ENCODE measurements around the gene MBD5. TPM values are rescaled to one million over a fixed set of nuclear protein-coding genes. Genes with fewer than 3 reads are reported as not detected.

The MBD5 gene
- total and polyA plus RNA-seq, 11 donors, result 6.8 to 44.4 (median 24.9) TPM

- intact Hi-C loops (cut with DNase I), result no loop called here
- Histone ChIP-seq H3K4me1 (peaks cover 0 to 9% (median 0%) of the 10 kb centered on the region in 12 donors), H3K9me3 (no peaks in the 10 kb centered on the region), H3K27ac (no peak overlapping the region), H3K4me3 (no peak overlapping the region), H3K27me3 (no peaks in the 10 kb centered on the region), H3K36me3 (no peaks in the 10 kb centered on the region)
- ATAC-seq (no peak), DNase-seq (no peak)
- no peak for TF ChIP-seq CTCF (IDR thresholded peaks at IDR 0.05)
- no peak for TF ChIP-seq POLR2A (IDR thresholded peaks at IDR 0.05)
- WGBS, 4 donors, result 75 to 94% (median 84%) methylated on average over 1 of the region's 1 CpG
Observed at GRCh38 chr2:148524519-148524919, 503.6 kb downstream of the MBD5 start.

GRCh38 chr2:148525130-148525529 lies 504.2 kb downstream of the MBD5 start:
- H3K27me3 ChIP-seq, result no peaks in the 10 kb centered on the region
- no peaks in the 10 kb centered on the region for H3K9me3 ChIP-seq
- no peak for DNase-seq
- TF ChIP-seq POLR2A (IDR thresholded peaks at IDR 0.05) (no peak), CTCF (IDR thresholded peaks at IDR 0.05) (no peak)
- ATAC-seq, result no peak
- no peak overlapping the region for H3K27ac ChIP-seq
- no peak overlapping the region for H3K4me3 ChIP-seq
- no peaks in the 10 kb centered on the region for H3K36me3 ChIP-seq
- intact Hi-C loops (cut with DNase I), result no loop called here
- peaks cover 0 to 9% (median 0%) of the 10 kb centered on the region in 12 donors for H3K4me1 ChIP-seq
- WGBS, 4 donors, result 94 to 99% (median 97%) methylated on average over 2 of the region's 2 CpGs

GRCh38 chr2:148526509-148527346 lies 505.8 kb downstream of the MBD5 start:
- no peak for ATAC-seq
- Histone ChIP-seq H3K27ac (peak overlapping the region in 1 of 12 donors; percentile 30), H3K9me3 (no peaks in the 10 kb centered on the region), H3K4me1 (peaks cover 0 to 9% (median 0%) of the 10 kb centered on the region in 12 donors), H3K36me3 (no peaks in the 10 kb centered on the region), H3K27me3 (no peaks in the 10 kb centered on the region), H3K4me3 (no peak overlapping the region)
- intact Hi-C loops (cut with DNase I), result no loop called here
- no peak for DNase-seq
- WGBS, 4 donors, result 62 to 75% (median 70%) methylated on average over 9 of the region's 9 CpGs
- TF ChIP-seq POLR2A (IDR thresholded peaks at IDR 0.05) (no peak), CTCF (IDR thresholded peaks at IDR 0.05) (no peak)

DNA sequence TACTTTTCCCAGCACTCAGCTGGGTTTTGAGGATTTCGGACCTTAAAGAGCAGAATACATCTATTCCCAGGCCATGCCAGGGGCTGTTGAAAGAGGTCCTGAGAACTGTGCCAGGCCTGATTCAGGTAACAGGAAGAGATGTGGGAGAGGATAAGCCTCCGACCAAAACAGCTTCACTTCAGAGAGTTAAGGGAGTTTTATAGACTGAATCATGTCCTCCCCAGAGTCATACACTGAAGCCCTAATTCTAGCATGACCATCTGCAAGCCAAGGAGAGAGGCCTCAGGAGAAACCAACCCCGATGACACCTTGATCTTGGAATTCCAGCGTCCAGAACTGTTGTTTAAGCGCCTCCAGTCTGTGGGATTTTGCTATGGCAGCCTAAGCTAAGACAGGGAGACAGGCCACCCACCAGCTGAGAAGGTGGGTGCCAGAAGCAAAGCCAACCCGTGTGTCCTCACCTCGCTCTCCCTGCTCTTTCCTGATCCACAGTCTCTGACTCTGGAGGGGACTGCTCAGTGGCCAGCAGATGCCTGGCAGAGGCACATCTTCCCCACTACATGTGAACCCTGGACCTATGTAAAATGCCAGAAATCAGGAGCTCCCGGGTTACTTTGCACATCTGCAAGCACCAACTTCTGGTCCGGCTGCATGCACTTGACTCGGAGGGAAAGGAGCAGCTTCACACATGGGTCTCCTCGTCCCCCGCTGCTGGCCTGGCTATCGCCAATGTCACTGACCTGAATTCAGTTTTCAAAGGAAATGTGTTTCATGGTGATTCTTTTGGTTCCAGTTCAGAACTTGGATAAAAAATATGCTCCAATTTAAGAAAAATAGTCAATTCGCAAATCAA lies 506.8 kb downstream of the MBD5 start:
- TF ChIP-seq CTCF (IDR thresholded peaks at IDR 0.05), result no peak
- TF ChIP-seq POLR2A (IDR thresholded peaks at IDR 0.05), result no peak
- DNase-seq (no peak), ATAC-seq (no peak)
- WGBS, 4 donors, result 77 to 84% (median 82%) methylated on average over 14 of the region's 14 CpGs
- H3K27me3 ChIP-seq, result peaks cover 0 to 4% (median 0%) of the 10 kb centered on the region in 9 donors
- no peak overlapping the region for H3K4me3 ChIP-seq
- peaks cover 0 to 9% (median 0%) of the 10 kb centered on the region in 12 donors for H3K4me1 ChIP-seq
- H3K27ac ChIP-seq, result peak overlapping the region in 1 of 12 donors; percentile 30
- H3K36me3 ChIP-seq, result no peaks in the 10 kb centered on the region
- intact Hi-C loops (cut with DNase I), result no loop called here
- no peaks in the 10 kb centered on the region for H3K9me3 ChIP-seq
